Eye (tissue), 1 donor: ENCODE data around the gene TSPAN17.
"Not testable (repeated sequence)": the region's sequence is repeated elsewhere in the genome, so short reads cannot be mapped to it uniquely, and the experiment has no call there.

Source experiments
- DNase-seq: peaks from one replicate; pipeline ENCODE4 v3.0.0-alpha.2; 2015

TSPAN17 gene

DNA sequence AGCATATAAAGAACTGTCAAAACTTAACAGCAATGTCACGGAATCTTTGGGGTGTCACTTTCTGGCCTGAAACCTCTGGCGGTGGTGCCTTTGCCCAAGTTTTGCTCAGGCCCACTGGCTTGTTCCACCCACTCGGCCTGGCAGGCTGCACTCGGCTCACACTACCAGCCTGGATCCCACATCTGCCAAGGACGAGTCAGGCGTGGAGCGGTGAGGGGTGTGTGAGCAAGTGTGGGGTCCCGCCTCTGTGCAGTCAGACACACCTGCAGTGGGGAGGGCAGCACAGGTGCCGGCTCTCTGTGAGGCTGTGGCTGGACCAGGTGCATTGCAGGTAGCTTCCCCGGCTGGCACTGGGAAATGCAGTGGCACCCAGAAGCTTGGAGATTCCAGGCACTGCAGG lies 40.0 kb downstream of the TSPAN17 start:
- DNase-seq, result no peak

DNA sequence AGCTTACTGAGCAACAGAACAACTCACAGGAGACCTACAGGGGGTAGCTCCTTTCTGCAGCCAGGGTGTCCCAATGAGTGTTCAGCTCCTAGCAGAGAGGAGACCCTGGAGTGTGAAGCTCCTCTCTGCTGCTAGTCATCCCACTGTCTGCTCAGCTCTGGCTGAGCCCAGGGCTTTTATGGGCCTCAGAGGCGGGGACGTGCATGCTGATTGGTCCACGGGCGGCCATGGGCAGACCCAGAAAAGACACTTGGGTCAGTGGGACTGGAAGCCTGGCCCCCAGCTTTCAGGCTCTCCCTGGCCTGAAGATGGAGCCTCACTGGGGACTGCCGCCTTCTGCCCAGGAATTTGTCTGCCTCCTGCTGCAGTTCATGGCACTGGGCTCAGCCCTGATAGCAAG lies 40.6 kb downstream of the TSPAN17 start:
- DNase-seq, result no peak

DNA sequence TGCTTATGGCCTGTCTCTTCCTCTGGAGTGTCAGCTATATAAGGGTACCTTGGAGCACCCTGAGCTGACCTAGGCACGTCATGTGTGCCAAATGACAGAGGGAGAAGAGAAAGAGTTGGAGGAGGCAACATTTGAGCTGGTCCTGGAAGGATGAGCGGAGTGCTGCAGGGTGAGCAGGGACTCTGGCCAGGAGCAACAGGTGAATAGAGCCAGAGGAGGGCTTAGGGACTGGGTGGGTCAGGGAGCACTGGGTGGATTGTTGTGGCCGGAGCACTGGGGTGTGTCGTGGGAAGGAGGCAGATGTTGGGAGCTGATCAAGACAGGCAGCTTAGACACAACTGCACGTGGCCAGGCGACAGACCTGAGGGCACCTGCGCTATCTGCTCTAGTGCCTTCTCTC lies 43.6 kb downstream of the TSPAN17 start:
- DNase-seq, result no peak

DNA sequence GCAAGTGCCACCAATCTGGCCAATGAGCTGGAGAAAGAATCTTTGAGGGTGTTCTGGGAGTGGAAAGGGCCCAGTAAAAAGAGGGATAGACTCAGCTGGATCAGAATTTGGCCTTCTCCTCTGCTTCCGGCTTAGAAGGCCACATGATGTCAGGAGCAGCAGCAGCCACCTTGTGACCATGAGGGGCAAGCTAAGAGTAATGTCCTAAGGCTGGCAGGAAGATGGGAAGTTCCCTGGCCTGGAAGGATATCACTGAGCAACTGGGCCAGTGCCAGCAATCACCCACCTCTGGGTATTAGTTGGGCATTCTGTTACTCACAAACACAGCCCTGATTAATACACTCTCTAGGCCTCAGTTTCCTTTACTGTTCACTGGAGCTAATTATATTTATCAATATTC lies 44.2 kb downstream of the TSPAN17 start:
- no peak for DNase-seq

DNA sequence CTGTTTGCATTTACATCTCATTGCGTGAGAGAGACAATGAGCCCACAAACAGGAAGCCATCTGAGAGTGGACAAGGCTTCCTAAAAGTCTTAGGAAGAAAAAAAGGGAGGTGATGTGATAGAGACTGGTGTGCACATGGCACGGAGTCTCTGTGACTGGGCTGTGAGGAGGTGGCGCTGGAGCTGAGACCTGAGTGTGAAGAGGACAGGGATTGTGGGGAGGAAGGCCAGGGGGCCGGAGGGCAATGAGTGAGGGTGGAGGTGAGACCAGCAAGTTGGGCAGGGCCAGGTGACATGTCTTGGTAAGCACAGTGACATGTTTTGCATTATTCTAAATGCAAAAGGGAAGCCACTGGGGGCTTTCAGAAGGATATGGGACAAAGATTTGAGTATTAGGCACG lies 45.0 kb downstream of the TSPAN17 start:
- no peak for DNase-seq

GRCh38 chr5:176692839-176693476 lies 45.7 kb downstream of the TSPAN17 start:
- DNase-seq, result peak; percentile 57

- no peak for DNase-seq
Measured at GRCh38 chr5:176693477-176693851, 46.2 kb downstream of the TSPAN17 start.

DNA sequence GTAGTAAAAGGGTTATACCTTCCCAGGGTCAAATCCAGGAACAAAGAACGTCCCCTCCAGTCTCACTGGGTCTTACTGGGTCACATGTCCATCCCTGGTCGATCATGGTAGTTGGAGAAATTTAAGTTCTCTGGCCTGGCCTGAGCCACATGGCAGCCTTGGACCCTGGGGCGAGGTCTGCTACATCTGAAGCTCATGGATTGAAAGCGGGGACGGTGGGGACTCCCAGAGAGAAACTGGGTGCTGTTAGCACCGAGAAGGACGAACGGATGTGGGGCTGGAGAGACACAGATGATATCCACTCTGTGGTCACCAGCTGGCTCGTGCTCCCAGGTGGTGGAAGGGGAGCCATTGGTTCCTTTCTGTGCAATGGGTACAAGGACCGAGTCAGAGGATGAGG lies 46.9 kb downstream of the TSPAN17 start:
- DNase-seq, result no peak

- DNase-seq, result no peak
Measured at GRCh38 chr5:176694631-176695030, 47.3 kb downstream of the TSPAN17 start.

- DNase-seq, result no peak
Measured at GRCh38 chr5:176695073-176695472, 47.8 kb downstream of the TSPAN17 start.

DNA sequence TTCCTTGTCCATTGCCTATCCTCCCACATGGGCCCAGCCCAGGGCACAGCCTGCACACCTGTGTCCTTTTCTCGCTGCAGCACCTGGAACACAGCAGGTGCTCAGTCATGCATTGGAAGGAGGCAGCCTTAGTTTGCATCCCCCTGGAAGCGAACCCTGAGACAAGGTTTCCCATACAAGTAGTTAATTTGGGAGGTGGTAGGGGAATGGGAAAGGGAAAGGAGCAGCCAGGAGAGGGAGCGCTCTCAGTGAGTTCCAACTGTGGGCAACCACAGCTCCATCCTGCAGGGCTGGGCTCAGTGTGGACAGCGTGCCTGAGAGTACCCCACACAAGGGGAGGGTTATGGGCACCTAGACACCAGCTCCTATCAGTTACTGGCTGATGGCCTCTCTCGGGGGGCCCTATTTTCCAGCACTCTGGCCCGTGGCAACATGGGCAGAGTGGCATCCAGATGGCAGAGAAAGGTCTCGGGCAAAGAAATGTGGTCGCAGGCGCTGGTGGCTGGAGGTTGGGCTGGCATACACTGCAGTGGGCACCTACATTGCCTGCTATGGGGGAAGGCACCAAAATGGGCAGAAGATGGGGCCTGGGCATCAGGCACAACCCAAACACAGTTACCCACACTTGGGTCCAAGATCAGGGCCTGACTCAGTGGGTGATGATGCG lies 50.1 kb downstream of the TSPAN17 start:
- DNase-seq, result no peak

DNA sequence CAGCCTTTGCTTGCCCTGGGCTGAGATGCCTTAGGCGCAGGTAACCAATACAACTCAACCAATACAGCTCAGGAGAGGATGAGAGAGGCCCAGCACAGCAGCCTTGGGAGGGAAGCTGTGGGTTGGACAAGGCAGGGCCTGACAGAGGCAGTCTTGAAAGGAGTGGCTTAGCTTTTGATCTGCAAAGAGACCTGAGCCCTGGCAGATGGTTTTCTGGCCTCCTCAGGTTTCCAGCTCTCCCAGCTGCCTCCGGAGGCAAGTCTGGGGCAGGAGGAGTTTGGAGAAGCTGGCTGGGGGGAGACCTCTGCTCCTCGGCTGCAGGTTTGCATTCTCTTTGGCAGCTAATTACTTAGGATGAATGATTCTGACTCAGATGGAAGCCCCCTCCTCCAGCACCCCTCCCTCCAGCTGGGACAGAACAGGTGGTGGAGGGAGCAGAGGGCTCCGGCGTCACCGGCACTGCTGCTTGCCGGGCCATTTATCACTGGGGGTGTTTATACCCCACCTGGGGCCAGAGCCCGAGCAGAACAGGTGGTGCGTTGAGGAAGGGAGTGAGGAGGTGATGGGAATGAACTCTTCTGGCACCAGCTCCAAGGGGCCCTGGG lies 50.8 kb downstream of the TSPAN17 start:
- DNase-seq, result peak; percentile 56

DNA sequence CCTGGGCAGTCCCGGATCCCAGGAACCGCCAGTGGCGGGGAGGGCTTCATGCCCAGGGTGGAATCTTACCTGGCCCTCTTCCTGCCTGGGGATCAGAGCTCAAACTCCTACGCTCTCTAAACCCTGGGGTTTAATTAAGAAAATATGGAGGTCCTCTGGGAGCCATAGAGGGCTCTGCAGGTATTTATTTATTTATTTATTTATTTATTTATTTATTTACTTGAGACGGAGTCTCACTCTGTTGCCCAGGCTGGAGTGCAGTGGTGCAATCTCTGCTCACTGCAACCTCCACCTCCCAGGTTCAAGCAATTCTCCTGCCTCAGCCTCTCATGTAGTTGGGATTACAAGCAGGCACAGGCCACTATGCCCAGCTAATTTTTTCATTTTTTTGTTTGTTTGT lies 52.2 kb downstream of the TSPAN17 start:
- not testable (repeated sequence) for DNase-seq

DNA sequence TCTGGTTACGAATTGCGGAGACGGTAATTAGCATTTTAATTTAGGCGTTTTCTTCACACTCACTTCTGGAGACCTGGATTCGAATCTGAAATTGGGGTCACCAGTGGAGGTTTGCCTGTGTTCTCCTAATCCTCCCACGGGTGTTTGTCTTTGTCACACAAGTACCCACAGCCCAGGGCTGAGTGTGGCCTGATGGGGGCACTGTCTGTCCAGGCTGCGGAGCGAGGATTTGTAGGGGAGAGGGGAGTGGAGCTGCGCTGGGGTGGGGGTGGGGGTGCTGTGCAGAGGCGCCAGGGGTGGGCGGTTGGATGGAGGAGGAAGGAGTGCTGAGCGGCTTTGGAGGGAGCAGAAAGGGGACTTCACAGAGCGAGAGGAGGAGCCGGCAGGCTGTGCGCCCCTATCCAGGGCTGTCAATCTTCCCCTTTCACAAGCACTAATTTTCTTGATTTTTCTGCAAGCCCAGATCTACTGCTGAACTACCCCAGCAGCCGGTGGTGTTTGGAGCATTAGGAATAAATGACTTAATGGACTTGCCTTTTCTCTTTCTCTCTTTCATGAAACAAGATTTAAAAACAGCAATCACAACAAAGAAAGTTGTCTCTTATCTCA lies 53.1 kb downstream of the TSPAN17 start:
- peak; percentile 80 for DNase-seq

DNA sequence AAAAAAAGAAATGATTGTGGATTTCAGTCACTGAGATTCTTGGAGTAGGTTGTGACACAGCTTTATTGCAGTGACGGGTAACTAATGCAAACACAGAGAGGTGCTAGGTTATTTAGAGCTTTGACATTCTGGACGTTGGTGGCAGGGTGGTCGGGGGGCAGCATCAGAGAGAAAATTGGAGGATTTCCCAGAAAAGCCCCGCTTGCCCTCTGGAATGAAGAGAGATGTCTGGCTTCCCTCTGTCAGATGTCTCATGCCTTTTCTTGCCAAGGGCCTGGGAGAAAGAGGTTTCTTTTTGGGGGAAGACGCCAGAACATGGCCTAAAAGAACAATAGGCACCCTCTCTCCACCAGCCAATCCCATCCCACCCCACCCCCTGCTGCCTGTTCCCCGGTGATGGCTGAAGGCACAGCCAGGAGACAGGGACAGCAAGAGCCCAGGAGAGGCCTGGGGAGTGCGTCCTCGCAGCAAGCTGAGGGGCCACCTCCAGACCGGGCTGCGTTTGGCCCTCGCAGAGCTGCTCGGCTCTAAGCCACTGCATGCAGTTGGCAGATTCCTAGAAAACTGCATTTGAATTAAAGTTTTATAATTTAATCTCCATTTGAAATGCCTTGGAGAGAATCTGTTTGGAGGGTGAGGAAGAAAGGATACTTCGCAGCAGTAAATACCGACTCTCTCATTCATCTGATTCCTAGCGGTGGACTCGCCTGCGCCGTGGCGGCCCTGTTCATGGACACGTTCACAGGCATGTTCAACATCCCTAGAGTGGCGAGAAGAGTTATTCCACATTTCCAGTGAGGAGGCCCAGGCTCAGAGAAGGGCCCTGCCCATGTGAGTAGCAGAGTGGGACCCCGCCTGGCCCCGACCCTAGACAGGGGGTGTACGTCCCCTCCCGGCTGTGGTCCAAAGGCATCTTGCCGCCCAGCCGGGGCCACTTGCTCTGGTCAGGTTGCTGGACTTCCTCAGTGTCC lies 55.7 kb downstream of the TSPAN17 start:
- DNase-seq, result no peak

DNA sequence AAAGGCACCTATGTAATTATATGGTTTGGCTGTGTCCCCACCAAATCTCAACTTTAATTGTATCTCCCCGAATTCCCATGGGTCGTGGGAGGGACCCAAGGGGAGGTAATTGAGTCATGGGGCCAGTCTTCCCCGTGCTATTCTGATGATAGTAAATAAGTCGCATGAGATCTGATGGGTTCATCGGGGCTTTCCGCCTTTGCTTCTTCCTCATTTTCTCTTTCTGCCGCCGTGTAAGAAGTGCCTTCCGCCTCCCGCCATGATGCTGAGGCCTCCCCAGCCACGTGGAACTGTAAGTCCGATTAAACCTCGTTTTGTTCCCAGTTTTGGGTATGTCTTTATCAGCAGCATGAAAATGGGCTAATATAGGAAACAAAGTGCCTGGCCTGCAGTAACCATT lies 56.6 kb downstream of the TSPAN17 start:
- DNase-seq, result no peak

- no peak for DNase-seq
Measured at GRCh38 chr5:176704355-176704754, 57.1 kb downstream of the TSPAN17 start.

DNA sequence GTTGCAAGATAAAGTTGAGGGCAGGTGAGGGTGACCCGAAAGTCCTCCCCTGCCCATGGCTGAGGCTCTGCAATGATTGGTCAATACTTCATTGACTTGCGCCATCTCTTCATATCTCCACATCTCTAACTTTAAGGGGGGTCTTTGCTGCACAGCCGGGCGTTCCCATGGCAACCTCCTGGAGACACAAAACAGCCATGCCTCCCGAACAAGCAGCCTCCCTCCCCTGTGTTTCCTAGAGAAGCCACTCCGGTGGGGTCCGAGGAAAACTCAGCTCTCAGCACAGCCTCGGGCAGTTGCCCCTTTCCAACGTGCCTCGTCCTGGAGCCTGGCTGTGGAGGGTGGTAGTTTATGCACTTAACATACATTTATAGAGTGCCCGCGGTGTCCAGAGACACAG lies 57.5 kb downstream of the TSPAN17 start:
- DNase-seq, result no peak
